Parathyroid adenoma (tissue), 2 donors: ENCODE results near the gene MERTK.

Experiments used
- H2AFZ ChIP-seq: fragments of 300-600 bp; sonication (generic); one replicate; pipeline ENCODE4 v1.7.0; 2017; ENCODE audit warnings: antibody characterized with exemption, mild to moderate bottlenecking
- H3K27ac ChIP-seq: fragments of 300-600 bp; sonication (generic); one replicate; pipeline ENCODE4 v1.7.0; 2017
- H3K27me3 ChIP-seq: fragments of 300-600 bp; sonication (generic); one replicate; pipeline ENCODE4 v1.7.0; 2017; ENCODE audit warnings: low read length; ENCODE audit not compliant: control insufficient read depth, insufficient read depth
- H3K36me3 ChIP-seq: fragments of 300-600 bp; sonication (generic); one replicate; pipeline ENCODE4 v1.7.0; 2017; ENCODE audit warnings: low read length; ENCODE audit not compliant: control insufficient read depth, insufficient read depth
- H3K4me1 ChIP-seq: fragments of 300-600 bp; sonication (generic); one replicate; pipeline ENCODE4 v1.7.0; 2017; ENCODE audit warnings: control low read depth
- H3K4me2 ChIP-seq: fragments of 300-600 bp; sonication (generic); one replicate; pipeline ENCODE4 v1.7.0; 2017; ENCODE audit warnings: low read length
- H3K4me3 ChIP-seq: fragments of 300-600 bp; sonication (generic); one replicate; pipeline ENCODE4 v1.7.0; 2017; ENCODE audit warnings: low read depth, low read length
- H3K79me2 ChIP-seq: fragments of 300-600 bp; sonication (generic); one replicate; pipeline ENCODE4 v1.7.0; 2017; ENCODE audit warnings: control low read depth
- H3K9ac ChIP-seq: fragments of 300-600 bp; sonication (generic); one replicate; pipeline ENCODE4 v1.7.0; 2017; ENCODE audit warnings: mild to moderate bottlenecking
- H3K9me3 ChIP-seq: fragments of 300-600 bp; sonication (generic); one replicate; pipeline ENCODE4 v1.7.0; 2017; ENCODE audit warnings: low read length; ENCODE audit not compliant: control insufficient read depth
- CTCF ChIP-seq: fragments of 300-600 bp; sonication (generic); IDR thresholded peaks from one replicate; pipeline ENCODE4 v1.7.0; 2017; ENCODE audit warnings: antibody characterized with exemption, mild to moderate bottlenecking
- donor health status: primary hyperparathyroidism.

Gene MERTK

GRCh38 chr2:111986116-111986900 is 87.9 kb downstream of the MERTK start:
- H3K9me3 ChIP-seq, result no peaks in the 10 kb centered on the region
- H3K9ac ChIP-seq, result no peak overlapping the region
- H3K36me3 ChIP-seq, result no peaks in the 10 kb centered on the region
- no peak for TF ChIP-seq CTCF
- H3K4me1 ChIP-seq, result peaks cover 7% of the 10 kb centered on the region
- no peak overlapping the region for H3K27ac ChIP-seq
- H3K4me3 ChIP-seq, result no peak overlapping the region
- H2AFZ ChIP-seq, result no peak overlapping the region
- no peak overlapping the region for H3K4me2 ChIP-seq
- H3K27me3 ChIP-seq, result no peaks in the 10 kb centered on the region
- H3K79me2 ChIP-seq, result no peaks in the 10 kb centered on the region

GRCh38 chr2:111990375-111990774 is 92.0 kb downstream of the MERTK start:
- H3K9ac ChIP-seq, result no peak overlapping the region
- no peaks in the 10 kb centered on the region for H3K27me3 ChIP-seq
- H3K36me3 ChIP-seq, result no peaks in the 10 kb centered on the region

GRCh38 chr2:111990856-111991255 is 92.4 kb downstream of the MERTK start:
- no peaks in the 10 kb centered on the region for H3K36me3 ChIP-seq

More at GRCh38 chr2:111990375-111990774, 92.0 kb downstream of the MERTK start:
- Histone ChIP-seq H3K9me3 (no peaks in the 10 kb centered on the region), H3K79me2 (no peaks in the 10 kb centered on the region), H3K4me3 (no peak overlapping the region), H2AFZ (no peak overlapping the region), H3K4me1 (no peaks in the 10 kb centered on the region), H3K27ac (no peak overlapping the region), H3K4me2 (no peak overlapping the region)
- no peak for TF ChIP-seq CTCF

GRCh38 chr2:111994042-111994441 is 95.6 kb downstream of the MERTK start:
- no peak for TF ChIP-seq CTCF
- Histone ChIP-seq H3K4me2 (no peak overlapping the region), H2AFZ (no peak overlapping the region), H3K79me2 (no peaks in the 10 kb centered on the region), H3K4me1 (no peaks in the 10 kb centered on the region), H3K36me3 (no peaks in the 10 kb centered on the region), H3K27ac (no peak overlapping the region), H3K9me3 (no peaks in the 10 kb centered on the region), H3K9ac (no peak overlapping the region), H3K27me3 (no peaks in the 10 kb centered on the region), H3K4me3 (no peak overlapping the region)

More at GRCh38 chr2:111990856-111991255, 92.4 kb downstream of the MERTK start:
- Histone ChIP-seq H3K4me3 (no peak overlapping the region), H3K27ac (no peak overlapping the region), H3K27me3 (no peaks in the 10 kb centered on the region), H3K4me2 (no peak overlapping the region), H3K9ac (no peak overlapping the region), H3K4me1 (no peaks in the 10 kb centered on the region), H3K9me3 (no peaks in the 10 kb centered on the region), H2AFZ (no peak overlapping the region), H3K79me2 (no peaks in the 10 kb centered on the region)
- TF ChIP-seq CTCF, result no peak

- no peaks in the 10 kb centered on the region for H3K9me3 ChIP-seq
- H3K36me3 ChIP-seq, result no peaks in the 10 kb centered on the region
- no peak overlapping the region for H3K4me2 ChIP-seq
- no peaks in the 10 kb centered on the region for H3K27me3 ChIP-seq
- no peak overlapping the region for H3K9ac ChIP-seq
- H2AFZ ChIP-seq, result no peak overlapping the region
- H3K27ac ChIP-seq, result no peak overlapping the region
- no peaks in the 10 kb centered on the region for H3K79me2 ChIP-seq
- no peak overlapping the region for H3K4me3 ChIP-seq
- TF ChIP-seq CTCF, result no peak
- H3K4me1 ChIP-seq, result no peaks in the 10 kb centered on the region
These were observed 96.7 kb downstream of the MERTK start for GRCh38 chr2:111995148-111995547.
